NCI-H2029 (cell line): ENCODE measurements around the gene SLC1A2.

Experiments used
- DNase-seq: peaks from one replicate; lab custom pipeline; 2025; lab: John Stamatoyannopoulos, UW

The SLC1A2 gene

DNA sequence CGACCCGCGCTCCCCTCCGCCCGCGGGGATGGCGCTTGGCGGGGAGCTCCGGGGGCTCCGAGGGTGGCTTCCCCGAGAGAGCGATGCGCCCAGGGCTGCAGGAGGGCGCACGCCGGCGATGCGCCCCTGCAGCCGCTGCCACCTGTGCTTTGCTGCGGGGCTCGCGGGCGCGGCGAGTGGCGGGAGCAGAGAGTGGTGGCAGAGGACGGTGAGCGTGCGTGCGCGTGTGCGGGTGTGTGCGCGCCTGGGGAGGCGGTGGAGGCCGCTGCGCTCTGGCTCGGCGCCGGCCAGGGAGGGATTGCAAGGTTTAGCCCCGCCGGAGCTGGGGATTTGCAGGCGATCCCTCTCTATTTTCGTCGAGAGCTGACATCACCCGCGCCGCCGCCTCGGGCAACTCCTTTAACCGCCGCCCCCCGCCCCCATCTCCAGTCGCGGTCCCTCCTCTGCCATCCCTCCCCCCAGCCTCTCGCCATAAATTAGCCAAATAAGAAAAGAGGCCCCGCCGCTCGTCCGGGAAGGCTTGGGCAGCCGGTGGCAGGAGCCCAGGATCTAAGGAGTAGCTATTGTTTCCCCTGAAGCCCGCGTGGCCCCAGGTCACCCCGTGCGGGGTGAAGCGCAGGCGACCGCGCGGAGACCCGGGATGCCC, at the start of gene SLC1A2:
TSS of gene SLC1A2 (minus strand) at position 375 of the 646 bp plus-strand sequence. CDS start 592 bp downstream, outside the sequence.
- DNase-seq: peak; percentile 12

DNA sequence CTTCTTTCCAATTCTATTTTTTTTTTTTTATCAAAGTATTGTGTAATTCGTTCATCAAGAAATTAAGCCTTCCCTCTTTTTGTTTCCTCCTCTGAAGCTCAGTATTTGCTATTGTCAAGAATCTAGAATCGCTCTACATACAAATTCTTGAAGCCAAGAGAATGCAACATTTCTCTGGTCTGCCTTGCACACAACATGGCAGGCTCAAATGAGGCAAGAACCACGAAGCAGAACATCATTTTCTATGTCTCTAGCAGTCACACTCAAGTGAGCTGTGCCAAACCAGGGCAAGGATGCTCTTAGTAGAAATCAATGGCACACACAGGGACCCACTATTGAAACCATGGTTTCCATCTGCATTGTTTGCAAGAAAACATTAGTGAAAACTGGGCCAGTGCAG, 46.7 kb upstream of the SLC1A2 start:
- DNase-seq: no peak

DNA sequence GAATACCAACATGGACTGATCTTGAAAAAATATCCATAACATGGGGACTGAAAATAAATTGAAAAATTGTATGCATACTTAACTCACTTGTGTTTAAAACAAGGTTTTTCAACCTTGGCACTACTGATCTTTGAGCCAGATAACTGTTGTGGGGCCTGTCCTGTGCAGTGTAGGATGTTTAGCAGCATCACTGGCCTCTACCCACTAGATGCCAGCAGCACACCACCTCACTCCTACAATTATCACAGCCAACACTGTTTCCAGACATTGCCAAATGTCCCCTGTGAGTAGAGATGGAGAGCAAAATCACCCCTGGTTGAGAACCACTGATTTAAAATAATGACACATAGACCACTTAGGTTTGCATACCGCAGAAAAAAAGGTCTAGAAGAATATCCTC, 45.0 kb upstream of the SLC1A2 start:
- no peak for DNase-seq

DNA sequence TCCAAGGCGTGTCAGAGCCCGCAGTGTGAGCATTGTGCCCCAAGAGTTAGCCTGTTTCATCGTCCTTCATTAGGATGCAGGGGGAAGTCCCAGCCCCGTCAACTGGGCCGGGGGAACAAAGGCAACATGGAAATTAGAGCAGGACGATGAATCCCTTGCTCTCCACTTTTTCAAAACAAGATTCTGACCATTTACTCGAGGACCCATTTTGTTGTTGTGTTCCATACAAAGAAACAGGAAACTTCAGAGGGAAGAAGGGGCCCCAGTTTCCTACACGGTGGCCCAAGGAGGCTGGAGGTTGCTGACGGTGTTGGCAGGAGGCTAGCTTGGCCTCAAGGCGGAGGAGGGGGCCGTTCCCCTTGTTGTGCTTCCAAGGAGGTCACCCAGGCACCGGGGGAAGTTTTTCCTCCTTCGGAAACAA, 44.0 kb upstream of the SLC1A2 start:
- no peak for DNase-seq

DNA sequence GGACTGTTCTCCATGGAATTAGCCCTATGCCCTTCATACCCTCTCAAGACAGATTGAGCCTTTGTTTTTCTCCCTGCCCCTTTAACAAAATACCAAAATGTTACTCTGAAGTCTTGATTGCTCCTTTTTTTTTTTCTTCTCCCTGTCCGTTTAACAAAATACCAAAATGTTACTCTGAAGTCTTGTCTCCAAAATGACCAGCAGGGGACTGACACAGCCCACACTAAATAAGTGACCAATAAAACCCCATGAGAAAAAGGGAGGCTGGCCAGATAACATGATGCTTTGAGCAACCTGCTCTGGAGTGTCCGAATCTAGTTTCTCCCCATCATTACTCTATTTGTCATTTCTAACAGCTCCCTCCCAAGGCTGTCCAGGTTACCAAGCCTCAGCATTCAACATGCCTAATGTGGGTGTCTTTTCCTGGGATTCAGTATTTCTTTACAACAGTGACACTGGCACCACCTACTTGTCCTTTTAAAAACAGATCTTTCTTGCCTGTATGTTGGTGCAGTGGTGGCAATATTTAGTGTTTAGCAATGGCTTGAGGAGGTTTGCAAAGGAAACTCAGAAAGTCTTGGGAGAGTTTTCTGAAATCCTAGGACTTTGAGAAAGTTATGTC, 42.7 kb upstream of the SLC1A2 start:
- DNase-seq: no peak

DNA sequence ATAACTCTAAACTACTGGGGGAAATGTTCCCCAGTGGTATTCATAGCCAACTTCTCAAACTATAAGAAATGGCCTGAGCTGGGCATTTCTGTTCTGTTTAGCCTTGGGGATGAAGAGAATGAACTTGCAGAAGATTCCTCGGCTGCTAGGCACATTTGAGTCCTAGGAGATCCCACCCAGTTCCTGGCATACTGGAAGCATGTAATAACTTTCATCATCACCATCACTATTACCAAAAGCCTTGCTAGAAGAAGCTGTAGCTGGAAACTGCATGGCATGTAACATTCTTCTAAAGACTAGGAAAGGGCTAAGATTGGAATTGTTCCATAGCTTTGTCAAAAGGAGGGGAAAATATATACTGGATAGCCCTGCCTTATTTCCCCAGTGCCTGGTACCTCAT, 40.1 kb upstream of the SLC1A2 start:
- DNase-seq: no peak

DNA sequence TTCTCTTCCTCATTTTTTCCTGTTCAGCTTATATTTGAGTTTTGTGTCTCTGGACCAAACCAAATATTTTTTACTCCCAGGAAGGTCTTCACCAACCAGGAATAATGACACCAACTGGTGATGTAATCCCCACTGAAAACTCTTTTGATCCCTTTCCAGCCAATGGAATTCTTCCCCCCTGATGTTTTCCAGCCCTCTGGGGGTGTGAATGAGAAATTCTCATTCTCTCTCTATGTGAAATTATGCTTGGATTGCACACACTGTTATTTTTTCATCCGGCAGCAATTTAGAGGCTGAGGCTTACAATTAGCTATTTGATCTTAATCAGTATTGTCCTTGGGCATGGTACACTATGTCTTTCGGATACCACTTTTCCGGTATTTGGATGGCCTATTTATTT, 39.5 kb upstream of the SLC1A2 start:
- no peak for DNase-seq

DNA sequence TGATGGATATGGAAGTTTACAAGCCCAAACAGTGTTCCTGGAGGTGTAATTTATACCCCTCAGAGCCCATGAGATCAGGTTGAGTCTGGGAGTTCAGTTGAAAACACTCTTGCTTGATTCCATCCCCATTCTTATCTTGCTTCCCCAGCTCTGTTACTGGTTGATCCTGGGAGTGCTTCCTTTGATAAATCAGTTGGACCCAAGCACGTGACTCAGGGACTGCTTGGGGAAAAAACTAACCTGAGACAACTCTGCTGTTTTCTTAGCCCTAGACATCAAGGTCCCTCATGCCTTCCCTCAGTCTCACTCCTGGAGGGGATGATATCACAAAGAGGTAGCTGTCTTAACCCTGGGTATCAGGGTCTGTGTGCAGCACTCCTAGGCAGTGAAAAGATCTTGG, 35.0 kb upstream of the SLC1A2 start:
- DNase-seq: no peak

DNA sequence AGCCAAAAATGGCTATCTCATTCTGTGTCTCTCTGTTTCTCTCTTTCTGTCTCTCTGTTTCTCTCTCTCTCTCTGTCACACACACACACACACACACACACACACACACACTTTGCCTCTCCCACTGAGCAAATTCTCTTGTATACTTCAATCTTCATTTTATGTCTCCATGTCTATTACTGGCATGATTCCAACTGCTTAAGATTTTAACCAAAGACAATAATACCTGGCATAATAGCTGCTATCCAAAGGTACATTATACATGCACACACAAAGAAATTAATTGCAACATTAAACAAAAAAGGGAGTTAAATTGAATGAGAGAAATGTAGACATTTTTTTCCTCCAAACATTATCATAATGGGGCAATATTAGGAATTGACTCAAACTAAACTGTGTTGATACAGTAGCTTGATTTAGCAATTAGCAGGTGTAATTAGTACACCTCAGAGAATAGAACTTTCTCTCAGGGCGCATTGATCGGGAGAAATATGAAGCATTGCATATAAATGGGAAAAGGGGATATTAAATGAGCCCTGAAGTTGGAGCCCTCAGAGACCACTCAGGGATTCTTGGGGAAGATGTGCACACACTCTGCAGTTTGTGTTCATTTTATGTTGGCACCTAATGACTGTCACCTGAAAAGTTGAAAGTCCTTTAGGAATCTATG, 17.4 kb upstream of the SLC1A2 start:
- DNase-seq: no peak

DNA sequence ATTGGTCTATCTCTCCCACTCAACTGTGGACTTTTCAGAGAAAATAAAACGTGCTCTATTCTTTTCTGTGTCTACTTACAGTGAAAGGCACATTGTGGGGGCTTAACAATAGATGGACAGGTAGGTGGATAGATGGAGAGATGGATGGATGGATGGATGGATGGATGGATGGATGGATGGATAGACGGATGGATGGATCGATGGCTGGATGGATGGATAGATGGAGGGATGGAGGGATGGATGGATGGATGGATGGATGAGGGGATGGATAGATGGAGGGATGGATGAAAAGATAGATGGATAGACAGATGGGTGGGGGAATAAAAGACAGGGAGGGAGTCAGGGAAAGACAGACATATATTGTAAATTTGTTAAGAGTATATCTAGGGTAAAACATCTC, 14.2 kb upstream of the SLC1A2 start:
- DNase-seq: no peak

DNA sequence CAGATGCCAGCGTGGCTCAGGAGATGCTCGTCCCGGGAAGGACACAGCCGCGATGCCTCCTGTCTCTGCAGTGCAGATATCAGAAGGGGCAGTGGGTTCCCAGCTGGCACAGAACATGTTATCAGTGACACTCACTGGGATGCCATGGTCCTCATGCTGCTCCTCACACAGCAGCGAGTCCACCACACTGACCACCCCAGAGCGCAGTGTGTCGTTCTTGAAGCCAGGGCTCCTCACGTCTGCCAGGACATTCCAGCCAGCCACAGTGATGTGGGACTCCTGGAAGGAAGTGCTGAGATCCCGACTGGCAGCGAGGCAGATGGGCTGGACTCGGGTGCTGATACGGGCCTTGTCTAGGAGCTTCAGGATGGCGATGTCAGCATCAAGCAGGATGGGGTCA, 13.1 kb upstream of the SLC1A2 start:
- DNase-seq: no peak

DNA sequence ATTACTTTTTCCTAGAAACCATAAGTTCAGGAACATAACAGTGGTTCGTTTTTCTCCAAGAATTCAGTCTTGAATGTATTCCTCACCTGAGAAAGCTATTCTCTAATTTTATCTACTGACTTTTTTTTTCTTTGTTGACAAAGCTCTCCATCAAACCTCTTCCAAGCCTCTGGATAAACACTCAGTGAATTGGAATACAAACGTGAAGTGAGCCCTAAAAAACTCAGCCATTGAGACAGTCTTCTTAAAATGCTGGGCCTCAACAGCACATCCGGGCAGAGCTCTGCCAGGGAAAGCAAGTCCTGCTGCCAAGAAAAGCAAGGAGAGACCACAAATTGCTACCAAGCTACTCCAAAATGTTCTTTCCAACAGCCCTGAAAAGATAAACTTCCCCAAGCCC, 7.7 kb upstream of the SLC1A2 start:
- DNase-seq: peak; percentile 66

DNA sequence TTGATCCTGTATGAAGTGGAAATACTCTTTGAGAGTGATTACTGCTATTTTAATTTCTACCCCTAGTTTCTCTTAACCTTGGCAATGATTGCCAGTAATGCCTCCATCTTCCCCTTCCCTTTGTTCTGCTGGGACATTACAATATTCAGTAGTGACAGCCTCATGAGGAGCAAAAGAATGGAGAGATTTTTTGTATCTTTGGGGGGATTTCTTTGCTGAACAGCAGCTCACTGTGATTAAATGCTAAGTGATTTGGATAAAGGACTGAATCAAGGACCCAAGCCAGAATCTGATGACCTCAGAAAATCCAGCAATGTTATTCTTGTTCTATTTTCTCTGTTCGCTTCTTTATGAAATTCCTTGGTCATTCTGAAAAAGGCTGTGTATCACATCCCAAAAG, 7.0 kb upstream of the SLC1A2 start:
- DNase-seq: no peak

DNA sequence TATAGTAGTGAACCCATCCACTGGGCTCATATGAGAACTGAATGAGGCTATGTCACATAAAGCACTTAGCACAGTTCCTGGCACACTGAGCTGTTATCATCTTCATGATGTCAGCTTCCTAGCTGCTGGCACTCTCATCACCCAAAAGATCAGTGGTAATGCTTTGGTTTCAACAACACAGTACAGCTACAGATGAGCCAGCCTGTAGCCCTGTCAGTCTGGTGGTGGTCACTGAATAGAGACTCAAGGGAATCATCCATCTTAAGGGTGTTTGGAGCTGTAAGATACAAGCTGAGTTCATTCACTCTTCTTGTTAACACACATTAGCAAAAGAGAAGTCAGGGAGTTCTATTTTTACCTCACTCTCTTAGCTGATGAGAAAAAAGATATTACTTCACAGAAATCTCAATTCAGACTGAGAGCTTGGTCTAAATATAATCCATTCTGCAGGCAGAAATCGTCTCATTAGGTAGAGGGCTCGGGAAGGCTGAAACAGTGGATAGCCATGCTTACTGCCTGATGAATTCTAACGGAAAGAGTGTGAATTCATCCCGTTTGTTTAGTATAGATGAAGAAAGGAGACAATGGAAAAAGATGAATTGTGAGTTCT, 6.3 kb upstream of the SLC1A2 start:
- no peak for DNase-seq

DNA sequence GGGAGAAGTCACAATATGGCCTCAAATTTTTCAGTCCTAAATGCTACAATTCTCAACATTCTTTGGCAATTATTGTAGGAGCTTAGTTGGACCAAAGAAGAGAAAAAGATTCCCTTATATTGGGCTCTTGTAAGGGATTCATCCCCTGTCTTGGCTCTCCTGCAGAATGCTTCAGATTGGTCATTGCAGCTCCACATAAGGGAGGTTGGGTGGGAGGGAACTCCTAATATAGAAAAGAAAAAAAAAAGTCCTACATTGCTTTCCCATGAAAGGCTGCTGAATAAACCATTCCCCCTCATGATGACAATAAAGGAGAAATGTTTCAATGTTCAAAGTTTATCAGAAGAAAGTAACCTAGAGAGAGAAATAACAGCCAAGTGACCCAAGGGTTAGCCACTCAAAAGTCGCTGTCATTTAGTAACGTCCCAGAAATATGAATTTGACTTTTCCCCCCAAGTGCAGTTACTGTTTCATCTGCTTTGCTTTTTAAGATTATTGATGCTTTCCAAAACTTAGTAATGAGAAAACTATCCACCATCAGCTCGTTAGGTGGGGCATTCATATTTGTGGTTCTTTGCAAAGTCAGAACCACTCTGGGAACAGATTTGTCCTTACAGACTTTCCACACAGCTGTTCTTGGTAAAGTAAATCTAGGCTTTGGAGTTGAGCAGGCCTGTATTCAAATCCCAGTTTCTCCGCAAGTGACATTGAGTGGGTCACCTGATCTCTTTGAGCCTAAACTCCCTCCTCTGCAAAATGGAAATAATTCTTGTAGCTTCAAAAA, 5.0 kb upstream of the SLC1A2 start:
- DNase-seq: no peak

DNA sequence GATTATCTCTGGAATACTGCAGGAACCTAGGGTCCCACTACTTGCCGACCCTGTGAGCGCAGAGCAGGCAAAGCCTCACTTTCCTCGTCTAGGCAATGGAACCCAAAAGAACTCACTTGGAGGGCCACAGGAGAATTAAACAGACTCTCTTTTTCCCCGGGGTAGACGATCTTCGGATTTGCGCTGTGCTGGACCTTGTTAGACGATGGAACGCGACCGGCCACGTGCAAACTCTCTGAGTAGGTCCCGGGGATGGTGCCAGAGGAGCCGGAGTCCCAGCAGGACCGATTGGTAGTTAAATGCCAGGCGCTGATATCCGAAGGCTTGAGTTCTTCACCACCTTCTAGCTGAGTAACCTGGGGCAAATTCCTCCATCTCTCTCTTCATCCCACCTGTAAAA, 1.0 kb upstream of the SLC1A2 start:
- no peak for DNase-seq

DNA sequence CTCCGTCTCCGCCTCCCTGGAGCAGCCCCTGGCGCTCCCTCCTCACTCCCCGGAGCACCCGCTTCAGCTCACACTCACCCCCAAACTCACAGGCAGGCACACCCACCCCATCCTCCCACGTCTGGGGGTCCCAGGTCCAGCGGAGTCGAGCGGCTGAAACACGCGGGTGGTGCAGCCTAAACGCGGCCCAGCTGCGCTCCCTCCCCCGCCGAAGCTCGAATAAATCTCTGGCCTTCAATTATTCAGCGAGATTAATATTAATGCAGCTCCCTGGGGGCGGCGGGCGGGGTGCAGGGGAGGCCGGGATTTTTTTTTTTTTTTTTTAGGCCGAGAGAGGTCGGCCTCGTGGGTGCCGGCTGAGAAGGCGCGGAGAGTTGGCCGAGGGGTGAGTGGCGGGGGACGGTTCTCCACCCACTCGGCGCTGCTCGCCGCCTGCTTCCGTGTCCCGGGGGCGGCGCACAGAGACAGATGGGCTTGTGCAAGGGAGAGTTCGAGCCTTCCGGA, 524 bp upstream of the SLC1A2 start:
- DNase-seq: no peak

DNA sequence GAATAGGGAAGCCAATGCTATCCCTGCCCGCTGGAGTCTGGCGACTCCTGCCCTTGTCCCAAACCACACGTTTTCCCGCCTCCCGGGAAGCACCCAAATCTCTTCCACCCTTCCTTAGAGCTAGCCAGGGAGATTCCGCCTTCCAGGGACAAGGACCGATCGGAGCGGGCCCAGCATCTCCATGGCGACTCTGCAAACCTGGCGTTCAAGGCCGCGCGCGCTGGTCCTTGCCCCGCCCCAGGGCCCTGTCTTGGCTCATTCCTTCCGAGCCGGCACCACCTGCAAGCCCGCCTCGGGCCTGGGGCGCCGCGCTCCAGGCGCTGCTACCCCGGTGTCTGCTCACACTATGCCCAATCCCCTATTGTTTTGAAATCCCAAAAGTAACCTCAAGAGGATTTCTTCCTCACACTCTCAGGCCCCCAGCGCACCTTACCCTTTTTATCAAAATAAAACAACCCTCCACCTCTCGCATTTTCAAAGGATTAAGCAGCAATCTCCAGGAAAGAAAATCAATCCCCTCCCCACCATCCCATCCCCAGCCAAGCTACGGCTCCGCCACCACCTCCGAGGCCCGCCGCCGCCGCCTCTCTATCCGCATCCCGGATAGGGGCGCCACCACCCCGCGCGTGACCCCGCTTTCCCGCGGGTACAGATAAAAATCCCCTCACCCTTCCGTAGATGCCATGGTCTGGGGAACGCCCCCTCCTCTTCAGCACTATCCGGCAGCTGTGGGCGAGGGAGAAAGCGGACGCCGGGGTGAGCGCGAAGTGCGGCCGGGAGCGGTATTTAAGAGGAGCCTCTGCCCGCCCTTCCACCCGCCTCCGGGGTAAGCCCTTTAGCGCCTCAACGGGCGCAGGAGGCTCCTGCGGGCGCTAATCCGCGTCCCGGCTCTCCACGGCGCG, 825 bp downstream of the SLC1A2 start:
- DNase-seq: peak; percentile 5

DNA sequence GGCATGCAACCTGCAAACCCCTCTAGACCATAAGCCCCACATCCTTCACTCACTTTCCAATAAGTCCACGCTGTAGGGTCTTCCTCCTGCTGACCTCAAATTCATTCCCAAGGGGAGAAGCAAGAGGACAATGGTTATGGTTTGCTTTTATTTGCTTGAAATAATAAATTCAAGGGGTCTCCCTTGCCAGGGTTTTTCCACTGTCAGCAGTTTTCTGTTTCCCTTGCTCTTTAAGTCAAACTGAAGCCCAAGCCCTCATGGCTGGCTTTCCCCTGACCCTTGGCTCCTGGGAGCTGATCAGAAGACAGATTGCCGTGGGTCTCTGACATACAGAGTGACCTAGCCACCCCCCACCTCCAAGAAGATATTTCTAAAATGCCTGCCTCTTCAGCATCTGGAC, 3.9 kb downstream of the SLC1A2 start:
- DNase-seq: no peak

DNA sequence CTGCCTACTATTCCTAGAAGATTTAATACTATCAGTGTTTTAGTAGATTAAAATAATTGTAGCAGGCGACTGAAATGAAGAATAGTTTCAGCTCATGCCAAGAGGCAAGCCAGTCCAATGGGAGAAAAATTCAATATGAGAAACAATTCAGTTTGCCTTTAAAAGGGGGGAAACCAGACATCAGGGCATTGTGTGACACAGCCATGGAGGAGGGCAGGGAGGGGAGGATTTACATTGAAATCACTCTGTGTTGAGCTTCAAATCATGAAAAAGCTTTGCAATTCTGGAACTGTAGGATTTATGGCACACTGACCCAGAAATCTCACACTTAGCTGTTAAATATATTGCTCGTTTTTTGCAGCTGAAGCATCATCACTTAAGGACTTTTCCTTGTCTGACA, 4.6 kb downstream of the SLC1A2 start:
- no peak for DNase-seq

DNA sequence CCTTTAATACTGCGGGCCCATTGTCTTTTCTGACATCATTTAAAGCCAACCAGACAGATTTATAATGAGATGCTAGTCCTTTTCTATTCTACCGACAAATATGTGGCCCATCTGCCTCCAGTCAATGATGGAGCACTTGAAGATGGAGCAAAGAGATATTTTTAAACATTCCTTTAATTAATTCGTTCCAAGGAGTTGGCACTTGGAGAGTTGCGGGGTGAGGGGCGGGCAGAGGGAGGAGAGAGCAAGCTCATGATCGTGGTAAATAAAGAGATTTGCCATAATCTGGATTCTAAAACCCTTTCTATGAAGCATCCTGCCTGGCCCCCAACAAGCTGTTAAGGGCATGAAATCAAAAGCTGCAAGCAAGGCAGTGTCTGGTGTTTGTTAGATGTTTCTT, 5.0 kb downstream of the SLC1A2 start:
- no peak for DNase-seq
